OCI-LY7 (cell line): ENCODE results near the gene NCF2. TPM values are rescaled to one million over a fixed set of nuclear protein-coding genes. Genes with fewer than 3 reads are reported as not detected.

Source experiments
- BruUV-seq: library from RNA; stranded (reverse); fragments of 400-500 nt; replicated peaks from 2 replicates; lab custom pipeline; 2021; lab: Mats Ljungman, UMichigan
- CTCF ChIA-PET: fragments of 300-600 bp; sonication (Branson Sonifier 250); formaldehyde crosslinking; loops from one replicate; lab custom pipeline; 2022; ENCODE audit warnings: antibody characterized with exemption; ENCODE audit not compliant: unreplicated experiment; lab: Charles Lee
- POLR2A ChIA-PET: fragments of 300-600 bp; sonication (Branson Sonifier 250); formaldehyde crosslinking; loops from one replicate; lab custom pipeline; 2022; ENCODE audit warnings: antibody characterized with exemption; lab: Charles Lee
- DNase-seq: peaks from one replicate; pipeline ENCODE4 v3.0.0-alpha.2; 2015; ENCODE audit warnings: low spot score
- H2AFZ ChIP-seq: fragments of 200-600 bp; sonication (generic), shearing (Covaris generic); 2 replicates; pipeline ENCODE4 v1.6.1; 2014; ENCODE audit warnings: mild to moderate bottlenecking, antibody characterized with exemption, low read length, moderate library complexity
- H3K27ac ChIP-seq: fragments of 200-600 bp; sonication (generic); 2 replicates; pipeline ENCODE4 v1.5.1; 2014; ENCODE audit warnings: mixed run types, low read depth, mild to moderate bottlenecking, moderate library complexity, low read length, inconsistent platforms; ENCODE audit not compliant: poor library complexity, severe bottlenecking
- H3K36me3 ChIP-seq: fragments of 200-600 bp; sonication (generic); 2 replicates; pipeline ENCODE4 v1.6.1; 2014; ENCODE audit warnings: mild to moderate bottlenecking, antibody characterized with exemption, low read length, moderate library complexity, mixed read lengths; ENCODE audit not compliant: insufficient read depth
- H3K4me1 ChIP-seq: fragments of 200-600 bp; sonication (generic); 2 replicates; pipeline ENCODE4 v1.5.1; 2014; ENCODE audit warnings: mild to moderate bottlenecking, low read length; ENCODE audit not compliant: insufficient read depth, poor library complexity, severe bottlenecking
- H3K4me2 ChIP-seq: fragments of 200-600 bp; sonication (generic); 2 replicates; pipeline ENCODE4 v1.6.1; 2014; ENCODE audit warnings: mild to moderate bottlenecking, low read length
- H3K4me3 ChIP-seq: fragments of 200-600 bp; sonication (generic); 2 replicates; pipeline ENCODE4 v1.5.1; 2014; ENCODE audit warnings: mild to moderate bottlenecking, low read depth, low read length; ENCODE audit not compliant: poor library complexity, severe bottlenecking
- H3K79me2 ChIP-seq: fragments of 200-600 bp; sonication (generic); 2 replicates; pipeline ENCODE4 v1.6.1; 2016; ENCODE audit warnings: low read depth, mild to moderate bottlenecking, low read length, moderate library complexity, mixed read lengths; ENCODE audit not compliant: insufficient read depth
- H3K9me2 ChIP-seq: fragments of 200-600 bp; sonication (generic); 2 replicates; pipeline ENCODE4 v1.6.1; 2016; ENCODE audit warnings: mild to moderate bottlenecking, low read length, mixed read lengths; ENCODE audit not compliant: insufficient read depth
- H3K9me3 ChIP-seq: fragments of 200-600 bp; sonication (generic); 2 replicates; pipeline ENCODE4 v1.6.1; 2014; ENCODE audit warnings: mild to moderate bottlenecking, mixed run types, low read length, mixed read lengths
- H4K20me1 ChIP-seq: fragments of 200-600 bp; sonication (generic); 2 replicates; pipeline ENCODE4 v1.6.1; 2014; ENCODE audit warnings: mild to moderate bottlenecking, antibody characterized with exemption, low read length, moderate library complexity, mixed read lengths; ENCODE audit not compliant: insufficient read depth
- CTCF ChIP-seq: fragments of 200-600 bp; sonication (generic); conservative IDR thresholded peaks from 2 replicates; pipeline ENCODE4 v1.5.1; 2014; ENCODE audit warnings: mild to moderate bottlenecking, antibody characterized with exemption, low read length, moderate library complexity, mixed read lengths
- EZH2phosphoT487 ChIP-seq: fragments of 200-600 bp; sonication (generic); IDR thresholded peaks from 2 replicates; pipeline ENCODE4 v1.6.1; 2018; ENCODE audit warnings: low read depth, borderline replicate concordance, mild to moderate bottlenecking, mixed run types, antibody characterized with exemption, low read length, moderate library complexity, mixed read lengths
- intact Hi-C: fragments of 100-400 bp; cut with micrococcal nuclease; formaldehyde crosslinking; loops from one replicate; pipeline ENCODE4 v1.10.0; 2022; ENCODE audit not compliant: unreplicated experiment
- total RNA-seq, 2 experiments: library from RNA; depleted of rRNA in 1 of 2; stranded (reverse); fragments of >200 nt in 1 of 2; shearing (Covaris generic) in 1 of 2; gene quantifications; 2 replicates each; pipeline ENCODE4 v1.2.3, GENCODE V29; 2014 to 2022

Gene NCF2
- total RNA-seq, 2 experiments from 2014 or later: 4.0 to 17.4 TPM

- Histone ChIP-seq H3K9me3 (no peaks in the 10 kb centered on the region), H3K4me3 (no peak overlapping the region), H3K4me1 (peaks cover 7% of the 10 kb centered on the region), H3K9me2 (no peaks in the 10 kb centered on the region), H3K79me2 (peaks cover 2% of the 10 kb centered on the region; the same call in 1 of the 2 replicates), H3K4me2 (no peak overlapping the region), H3K36me3 (peaks cover 97% of the 10 kb centered on the region), H2AFZ (no peak overlapping the region), H3K27ac (no peak overlapping the region), H4K20me1 (peaks cover 7% of the 10 kb centered on the region; the same call in 1 of the 2 replicates)
- no peak for DNase-seq
- intact Hi-C loops: no loop called here
- TF ChIP-seq CTCF (no peak), EZH2phosphoT487 (no peak)
- ChIA-PET CTCF (no interaction called here), POLR2A (interaction anchor here (1.3 kb wide), 1 partner anchor 35 kb away, joined by 4 read pairs; no protein-coding TSS in a partner anchor)
- no TSS peak for BruUV-seq
Measured at GRCh38 chr1:183553331-183553730, 36.9 kb downstream of the NCF2 start.

DNA sequence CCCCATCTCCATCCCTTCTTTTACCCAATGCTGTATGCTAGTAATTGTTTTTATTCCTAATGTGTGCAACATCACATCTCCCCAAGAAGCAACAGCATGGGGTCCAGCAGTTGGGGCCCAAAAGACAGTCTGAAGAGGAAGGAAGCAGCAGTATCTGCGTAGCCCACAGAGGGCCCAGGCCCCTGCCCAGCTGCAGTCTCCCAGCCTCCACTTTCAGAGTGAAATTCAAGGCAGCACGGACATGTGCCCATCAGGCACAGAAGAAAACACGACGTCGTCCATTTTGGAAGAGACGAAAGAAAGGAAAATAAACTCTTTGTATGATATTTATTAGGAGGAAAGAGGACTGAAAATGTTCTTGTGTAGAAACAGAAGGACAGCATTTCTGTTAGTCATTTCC is 37.4 kb downstream of the NCF2 start:
- no peak overlapping the region for H3K4me3 ChIP-seq
- peaks cover 5% of the 10 kb centered on the region; the same call in 1 of the 2 replicates for H3K79me2 ChIP-seq
- peaks cover 100% of the 10 kb centered on the region for H3K36me3 ChIP-seq
- peaks cover 10% of the 10 kb centered on the region; the same call in 1 of the 2 replicates for H4K20me1 ChIP-seq
- CTCF ChIA-PET: no interaction called here
- no peak overlapping the region for H2AFZ ChIP-seq
- POLR2A ChIA-PET: no interaction called here
- H3K27ac ChIP-seq: no peak overlapping the region
- H3K9me3 ChIP-seq: no peaks in the 10 kb centered on the region
- intact Hi-C loops: no loop called here
- no peaks in the 10 kb centered on the region for H3K9me2 ChIP-seq
- no peak for DNase-seq
- no peak overlapping the region for H3K4me2 ChIP-seq
- no TSS peak for BruUV-seq
- peaks cover 11% of the 10 kb centered on the region for H3K4me1 ChIP-seq
- no peak for TF ChIP-seq CTCF
- TF ChIP-seq EZH2phosphoT487: no peak

DNA sequence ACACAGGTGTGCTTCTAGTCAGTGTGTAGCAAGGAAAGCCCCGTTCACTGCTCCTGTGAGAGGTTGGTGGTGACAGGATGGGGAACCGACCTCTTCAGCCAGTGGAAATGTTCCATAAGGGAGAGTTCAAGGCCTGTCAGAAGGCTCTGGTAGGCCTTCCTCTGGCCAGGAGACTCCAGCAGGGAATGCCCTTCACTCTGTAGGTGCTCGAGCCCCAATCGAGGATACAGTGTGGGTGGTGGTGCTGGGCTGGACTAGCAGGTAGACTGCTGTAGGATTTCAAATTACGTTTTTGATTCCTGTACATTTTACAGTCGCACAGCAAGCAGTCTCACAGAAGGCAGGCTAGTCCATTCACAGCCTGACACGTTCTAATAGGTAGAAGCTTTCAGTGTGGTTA is 37.8 kb downstream of the NCF2 start:
- H3K36me3 ChIP-seq: peaks cover 100% of the 10 kb centered on the region
- CTCF ChIA-PET: no interaction called here
- no peak for DNase-seq

More for the DNA sequence above, 37.8 kb downstream of the NCF2 start:
- TF ChIP-seq EZH2phosphoT487 (no peak), CTCF (no peak)
- Histone ChIP-seq H4K20me1 (peaks cover 14% of the 10 kb centered on the region; the same call in 1 of the 2 replicates), H2AFZ (no peak overlapping the region), H3K9me3 (no peaks in the 10 kb centered on the region), H3K27ac (no peak overlapping the region), H3K4me3 (no peak overlapping the region), H3K79me2 (peaks cover 10% of the 10 kb centered on the region; the same call in 1 of the 2 replicates), H3K9me2 (no peaks in the 10 kb centered on the region), H3K4me2 (no peak overlapping the region), H3K4me1 (peaks cover 16% of the 10 kb centered on the region)
- intact Hi-C loops: no loop called here
- POLR2A ChIA-PET: no interaction called here
- no TSS peak for BruUV-seq
